Central memory CD8-positive, alpha-beta T cell (primary cell): ENCODE data around the gene PDE4D.

Experiments used
- ATAC-seq: fragments of 150-1000 bp; cut with Tn5 transposase; replicated peaks from 2 replicates; pipeline ENCODE4 v1.10.0; 2022; ENCODE audit warnings: mild to moderate bottlenecking, moderate FRiP score, moderate number of reproducible peaks; ENCODE audit not compliant: poor library complexity, severe bottlenecking; ENCODE audit errors: extremely low read depth
- DNase-seq, 2 donors: peaks; one replicate each; pipeline ENCODE4 v3.0.0; 2021; ENCODE audit warnings: low spot score in 2 of 2
- H3K27ac Mint-ChIP-seq: one replicate; pipeline ENCODE4 v1.8.0; 2022; ENCODE audit warnings: low read depth, mild to moderate bottlenecking, moderate library complexity, mixed read lengths
- H3K27me3 Mint-ChIP-seq: one replicate; pipeline ENCODE4 v1.8.0; 2022; ENCODE audit warnings: mixed read lengths
- H3K36me3 Mint-ChIP-seq: one replicate; pipeline ENCODE4 v1.8.0; 2022; ENCODE audit warnings: mild to moderate bottlenecking, moderate library complexity, mixed read lengths; ENCODE audit not compliant: insufficient read depth
- H3K4me1 Mint-ChIP-seq: one replicate; pipeline ENCODE4 v1.8.0; 2022; ENCODE audit warnings: mixed read lengths
- H3K4me3 Mint-ChIP-seq: one replicate; pipeline ENCODE4 v1.8.0; 2022; ENCODE audit warnings: mild to moderate bottlenecking, moderate library complexity, mixed read lengths
- H3K9me3 Mint-ChIP-seq: one replicate; pipeline ENCODE4 v1.8.0; 2022; ENCODE audit warnings: mixed read lengths

Gene PDE4D

DNA sequence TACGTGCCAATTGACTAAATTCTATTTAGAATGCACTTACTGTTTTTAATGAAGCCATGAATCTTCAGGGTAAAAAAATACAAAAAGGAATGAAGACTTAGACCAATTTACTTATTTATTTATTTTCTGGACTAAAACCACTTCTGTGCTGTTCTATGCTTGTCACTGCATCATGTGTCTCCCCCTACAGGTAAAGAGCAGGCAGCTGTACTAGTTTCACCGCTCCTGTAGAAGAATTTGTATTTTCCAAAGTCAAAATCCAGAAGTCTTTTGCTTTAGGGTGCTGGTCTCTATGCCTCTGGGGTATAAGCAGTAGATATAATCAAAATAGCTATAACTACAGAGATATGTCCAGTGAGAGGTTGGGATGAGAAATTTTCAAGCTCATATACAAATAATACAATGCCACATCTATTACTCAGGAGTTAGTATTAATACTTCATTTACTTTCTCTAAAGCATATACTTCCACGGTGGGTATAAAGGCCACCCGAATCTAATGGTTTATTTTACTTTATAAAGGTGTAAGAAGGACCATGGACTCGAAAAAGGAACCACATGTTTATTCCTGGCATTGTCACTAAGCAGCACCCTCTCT is 719.2 kb downstream of the PDE4D start:
- ATAC-seq (peak; percentile 68), DNase-seq (peak in 1 of 2 donors; percentile 20)
- H3K36me3 Mint-ChIP-seq, result no peaks in the 10 kb centered on the region
- no peaks in the 10 kb centered on the region for H3K4me1 Mint-ChIP-seq
- no peak overlapping the region for H3K4me3 Mint-ChIP-seq
- no peaks in the 10 kb centered on the region for H3K27me3 Mint-ChIP-seq
- H3K9me3 Mint-ChIP-seq, result no peaks in the 10 kb centered on the region
- no peak overlapping the region for H3K27ac Mint-ChIP-seq

DNA sequence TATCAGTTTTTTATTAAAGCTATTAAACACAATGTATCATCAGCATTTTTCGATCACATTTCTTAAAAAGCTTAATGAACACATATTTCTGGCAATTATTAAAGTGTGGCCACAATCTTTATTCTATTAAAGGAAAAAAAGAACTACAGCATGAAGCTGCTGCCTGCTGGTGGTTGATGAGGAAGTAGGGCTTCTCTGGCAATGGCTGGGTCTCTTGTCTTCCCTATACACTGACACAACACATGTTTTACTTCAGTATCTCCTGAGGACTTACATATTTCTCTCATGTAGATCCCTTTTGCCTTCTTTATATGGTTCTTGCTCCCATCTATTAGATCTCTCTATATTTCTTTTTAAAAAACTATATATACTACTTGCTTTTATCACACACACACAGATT is 719.9 kb downstream of the PDE4D start:
- Mint-ChIP-seq H3K4me3 (no peak overlapping the region), H3K27me3 (no peaks in the 10 kb centered on the region), H3K27ac (no peak overlapping the region), H3K36me3 (no peaks in the 10 kb centered on the region), H3K9me3 (no peaks in the 10 kb centered on the region), H3K4me1 (no peaks in the 10 kb centered on the region)
- no peak for ATAC-seq
- no peak for DNase-seq

DNA sequence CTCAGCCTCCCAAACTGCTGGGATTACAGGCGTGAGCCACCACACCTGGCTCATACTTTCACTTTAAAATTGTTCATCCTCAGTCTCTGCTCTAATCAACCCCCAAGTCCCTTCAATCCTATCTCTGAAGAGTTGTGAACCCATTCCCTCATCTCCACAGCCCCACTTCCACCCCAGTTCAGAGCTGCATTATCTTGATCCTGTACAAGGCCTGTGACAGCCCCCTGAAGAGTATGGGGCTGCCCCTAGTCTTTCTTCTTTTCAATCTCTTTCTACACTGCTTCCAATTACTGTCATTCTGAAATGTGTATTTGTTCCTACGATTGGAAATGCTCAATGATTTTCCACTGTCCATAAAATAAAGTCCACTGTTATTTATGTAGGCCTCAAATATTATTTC is 722.4 kb downstream of the PDE4D start:
- no peak overlapping the region for H3K4me3 Mint-ChIP-seq
- H3K36me3 Mint-ChIP-seq, result no peaks in the 10 kb centered on the region
- no peaks in the 10 kb centered on the region for H3K27me3 Mint-ChIP-seq
- DNase-seq (no peak), ATAC-seq (no peak)
- no peak overlapping the region for H3K27ac Mint-ChIP-seq
- no peaks in the 10 kb centered on the region for H3K4me1 Mint-ChIP-seq
- no peaks in the 10 kb centered on the region for H3K9me3 Mint-ChIP-seq

DNA sequence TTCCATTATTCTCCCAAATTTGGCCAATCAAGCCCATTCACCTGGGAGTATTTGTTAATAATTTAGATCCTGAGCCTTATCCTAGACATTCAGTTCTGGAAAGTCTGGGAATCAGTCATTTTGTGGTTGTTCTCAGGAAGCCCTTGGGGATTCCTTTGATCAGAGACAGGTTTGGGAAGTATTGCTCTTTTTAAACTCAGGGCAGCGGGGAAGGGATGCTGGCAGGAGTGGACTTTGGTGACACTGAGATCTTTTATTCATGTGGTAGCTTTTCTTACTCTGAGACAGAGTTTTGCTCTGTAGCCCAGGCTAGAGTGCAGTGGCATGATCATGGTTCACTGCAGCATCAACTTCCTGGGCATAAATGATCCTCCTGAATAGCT is 723.8 kb downstream of the PDE4D start:
- DNase-seq, result no peak
- Mint-ChIP-seq H3K4me1 (no peaks in the 10 kb centered on the region), H3K9me3 (no peaks in the 10 kb centered on the region), H3K36me3 (peaks cover 2% of the 10 kb centered on the region), H3K4me3 (no peak overlapping the region), H3K27me3 (no peaks in the 10 kb centered on the region), H3K27ac (no peak overlapping the region)
- ATAC-seq, result no peak

DNA sequence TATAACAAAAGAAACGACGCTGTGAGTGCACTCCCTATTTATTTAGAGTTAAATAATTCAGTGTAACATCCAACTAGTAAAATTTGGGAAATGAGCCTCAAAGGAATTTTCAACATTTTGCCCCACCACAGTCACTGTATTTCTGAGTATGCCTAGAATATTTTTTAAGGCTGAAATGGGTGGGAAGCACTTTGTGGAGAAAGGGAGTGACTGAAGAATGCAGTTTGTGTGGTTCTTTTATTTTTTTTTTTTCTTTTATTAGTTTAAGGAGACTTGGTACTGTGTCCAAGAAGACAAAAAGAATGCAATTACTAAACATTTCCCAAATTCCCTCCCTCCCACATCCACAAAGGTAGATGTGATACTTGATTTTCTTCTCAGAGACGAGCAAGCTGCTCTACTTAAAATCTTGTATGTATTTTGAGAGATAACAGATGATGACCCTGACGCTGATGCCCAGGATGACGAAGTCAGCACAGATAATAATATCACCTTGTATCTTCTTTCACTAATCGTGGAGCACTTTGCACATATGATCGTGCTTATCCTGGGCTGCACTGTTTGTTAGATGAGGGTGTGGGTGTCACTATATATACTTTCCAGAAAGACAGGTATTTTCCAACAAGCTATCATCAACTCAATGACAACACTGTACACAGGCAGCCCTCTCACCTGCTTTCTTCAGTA is 724.3 kb downstream of the PDE4D start:
- Mint-ChIP-seq H3K4me1 (no peaks in the 10 kb centered on the region), H3K4me3 (no peak overlapping the region), H3K27ac (no peak overlapping the region), H3K36me3 (peaks cover 2% of the 10 kb centered on the region), H3K9me3 (no peaks in the 10 kb centered on the region), H3K27me3 (no peaks in the 10 kb centered on the region)
- DNase-seq, result no peak
- no peak for ATAC-seq

DNA sequence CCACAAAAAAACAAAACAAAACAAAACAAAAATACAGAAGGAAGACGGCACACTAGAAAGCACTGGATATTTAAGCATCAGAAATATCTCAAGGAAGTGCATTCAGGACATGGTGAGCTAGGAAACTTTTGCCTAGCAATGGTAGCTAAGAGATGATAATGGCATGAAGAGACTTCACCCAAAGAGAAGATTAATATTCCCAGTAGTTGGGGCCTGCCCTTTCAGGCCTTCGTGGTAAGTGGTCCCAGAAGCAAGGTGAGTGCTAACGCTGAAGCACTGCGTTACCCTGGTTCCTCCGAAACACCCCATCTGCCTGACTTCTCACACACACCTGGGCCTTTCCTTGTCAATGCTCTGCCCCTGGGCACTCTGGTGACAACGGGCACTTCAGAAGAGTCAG is 725.5 kb downstream of the PDE4D start:
- DNase-seq (no peak), ATAC-seq (no peak)
- peak overlapping the region; percentile 71 for H3K27ac Mint-ChIP-seq
- H3K4me3 Mint-ChIP-seq, result no peak overlapping the region
- peaks cover 2% of the 10 kb centered on the region for H3K36me3 Mint-ChIP-seq
- H3K27me3 Mint-ChIP-seq, result no peaks in the 10 kb centered on the region
- H3K4me1 Mint-ChIP-seq, result no peaks in the 10 kb centered on the region
- H3K9me3 Mint-ChIP-seq, result no peaks in the 10 kb centered on the region

DNA sequence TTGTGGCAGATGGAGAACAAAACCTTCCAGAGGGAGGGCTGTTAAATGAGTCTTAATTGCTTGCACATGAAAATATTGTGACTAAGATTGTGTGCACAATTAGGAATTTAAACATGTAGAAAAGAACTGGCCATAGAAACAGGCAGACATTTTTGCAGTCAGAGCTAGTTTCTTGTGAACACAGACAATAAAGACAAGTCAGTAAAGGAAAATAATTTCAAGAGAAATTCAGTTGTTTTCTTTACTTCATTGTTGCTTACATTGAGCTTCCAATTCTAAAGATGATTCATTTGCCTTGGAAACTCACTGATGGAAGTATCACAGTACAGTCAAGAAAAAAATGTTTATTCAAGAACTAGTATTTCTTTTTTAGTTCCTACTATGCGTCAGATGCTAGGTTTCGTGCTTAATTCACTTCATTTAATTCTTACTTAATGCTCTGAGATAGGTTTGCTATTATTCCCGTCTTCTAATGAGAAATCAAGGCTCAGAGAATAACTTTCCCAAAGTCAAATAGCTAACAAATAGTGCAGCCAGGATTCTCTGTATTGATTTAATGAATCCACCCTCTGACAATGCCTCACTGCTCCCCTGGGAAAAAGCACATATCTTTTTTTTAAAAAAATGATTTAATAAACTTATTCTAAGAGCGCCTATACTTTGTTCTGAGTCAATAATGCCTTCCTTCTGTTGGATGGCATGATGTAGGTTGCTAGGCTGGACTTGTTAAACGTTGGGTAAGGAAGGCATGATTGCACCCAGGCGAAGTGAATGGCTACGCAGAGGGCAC is 729.3 kb downstream of the PDE4D start:
- no peaks in the 10 kb centered on the region for H3K9me3 Mint-ChIP-seq
- H3K36me3 Mint-ChIP-seq, result peaks cover 2% of the 10 kb centered on the region
- no peaks in the 10 kb centered on the region for H3K27me3 Mint-ChIP-seq
- ATAC-seq, result no peak
- no peak overlapping the region for H3K27ac Mint-ChIP-seq
- H3K4me3 Mint-ChIP-seq, result no peak overlapping the region
- no peaks in the 10 kb centered on the region for H3K4me1 Mint-ChIP-seq
- DNase-seq, result no peak

DNA sequence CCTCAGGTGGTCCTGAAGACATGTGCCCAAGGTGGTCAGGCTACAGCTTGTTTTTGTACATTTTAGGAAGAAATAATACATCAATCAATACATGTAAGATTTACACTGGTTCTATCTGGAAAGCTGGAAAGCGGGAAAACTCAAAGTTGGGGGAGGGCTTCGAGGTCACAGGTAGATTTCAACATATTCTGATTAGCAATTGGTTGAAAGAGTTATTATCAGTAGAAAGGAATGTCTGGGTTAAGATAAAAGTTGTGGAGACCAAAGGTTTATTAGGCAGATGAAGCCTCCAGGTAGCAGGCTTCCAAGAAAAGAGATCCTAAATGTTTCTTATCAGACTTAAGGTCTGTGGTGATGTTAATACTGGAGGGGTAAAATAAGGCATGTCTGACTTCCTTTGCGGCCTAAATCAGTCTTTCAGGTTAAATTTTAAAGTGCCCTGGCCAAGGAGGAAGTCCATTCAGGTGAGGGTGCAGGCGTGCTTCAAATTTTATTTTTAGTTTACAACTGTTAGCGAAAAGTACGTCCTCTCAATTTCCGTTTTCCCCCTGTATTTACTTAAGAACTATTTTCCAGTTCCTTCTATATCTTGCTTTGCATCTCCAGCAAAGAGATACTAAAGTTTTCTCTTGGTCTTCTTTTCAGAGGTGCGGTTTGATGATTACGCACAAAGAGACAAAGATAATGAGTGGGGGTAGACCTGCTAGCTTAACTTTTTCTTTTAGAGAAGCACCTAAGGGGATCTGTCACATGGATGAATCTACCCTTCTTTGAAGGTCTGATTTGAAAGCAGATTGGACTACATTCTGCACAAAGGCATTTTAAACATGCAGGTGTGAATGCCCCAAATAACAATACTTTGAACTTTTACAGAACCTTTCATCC is 732.1 kb downstream of the PDE4D start:
- no peak overlapping the region for H3K27ac Mint-ChIP-seq
- DNase-seq (no peak), ATAC-seq (no peak)
- no peaks in the 10 kb centered on the region for H3K9me3 Mint-ChIP-seq
- H3K4me1 Mint-ChIP-seq, result no peaks in the 10 kb centered on the region
- no peak overlapping the region for H3K4me3 Mint-ChIP-seq
- peaks cover 2% of the 10 kb centered on the region for H3K36me3 Mint-ChIP-seq
- no peaks in the 10 kb centered on the region for H3K27me3 Mint-ChIP-seq

DNA sequence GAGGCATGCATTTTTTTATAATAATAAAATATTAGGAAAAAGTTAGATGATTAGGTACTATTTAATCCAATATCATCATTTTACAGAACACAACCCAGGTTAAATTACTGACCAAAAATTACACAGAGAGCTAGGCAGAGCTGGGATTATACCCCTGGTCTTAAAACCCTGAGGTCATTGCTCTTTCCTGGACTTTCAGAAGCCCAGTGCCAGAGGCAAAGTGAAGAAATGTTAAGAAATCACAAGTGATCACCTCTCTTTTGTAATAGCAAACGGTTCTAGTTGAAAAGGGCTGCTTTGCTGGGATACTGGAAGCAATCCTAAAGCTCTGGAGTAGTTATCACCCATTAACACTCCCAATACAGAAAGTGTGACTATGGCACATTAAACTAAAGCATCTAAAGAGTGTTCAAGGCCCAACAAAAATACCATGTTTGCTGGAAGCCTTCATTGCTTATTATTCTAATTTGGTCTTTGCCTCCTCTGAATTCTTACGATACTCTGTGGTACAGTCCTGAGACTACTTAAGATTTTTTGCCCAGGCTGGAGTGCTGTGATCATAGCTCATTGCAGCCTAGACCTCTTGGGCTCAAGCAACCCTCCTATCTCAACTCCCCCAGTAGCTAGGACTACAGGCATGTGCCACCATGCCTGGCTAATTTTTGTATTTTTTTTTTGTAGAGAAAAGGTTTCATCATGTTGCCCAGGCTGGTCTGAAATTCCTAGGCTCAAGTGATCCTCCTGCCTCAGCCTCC is 734.7 kb downstream of the PDE4D start:
- Mint-ChIP-seq H3K4me3 (no peak overlapping the region), H3K36me3 (no peaks in the 10 kb centered on the region), H3K4me1 (no peaks in the 10 kb centered on the region), H3K9me3 (no peaks in the 10 kb centered on the region), H3K27me3 (no peaks in the 10 kb centered on the region), H3K27ac (no peak overlapping the region)
- ATAC-seq (no peak), DNase-seq (no peak)

DNA sequence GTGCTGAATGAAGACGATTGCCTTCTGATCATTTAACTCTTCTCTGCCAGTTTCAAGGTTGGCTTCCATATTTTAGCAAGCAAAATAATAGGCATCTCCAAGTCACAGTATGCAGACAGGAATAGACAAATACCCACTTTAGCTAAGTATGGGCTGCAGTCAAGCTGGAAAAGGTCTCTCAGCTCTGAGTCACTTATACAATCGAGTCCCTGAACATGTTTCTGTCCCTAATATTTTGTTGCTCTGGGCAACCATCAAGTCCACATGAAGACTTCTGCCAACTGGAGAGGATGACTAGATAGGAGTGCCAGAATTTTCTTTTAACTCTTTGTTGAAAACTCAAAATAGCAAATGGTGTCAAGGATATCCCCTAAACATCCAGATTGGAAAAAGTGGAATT is 735.4 kb downstream of the PDE4D start:
- no peak for ATAC-seq
- no peak for DNase-seq
- H3K4me1 Mint-ChIP-seq, result no peaks in the 10 kb centered on the region
- no peaks in the 10 kb centered on the region for H3K36me3 Mint-ChIP-seq
- H3K9me3 Mint-ChIP-seq, result no peaks in the 10 kb centered on the region
- H3K4me3 Mint-ChIP-seq, result no peak overlapping the region
- no peaks in the 10 kb centered on the region for H3K27me3 Mint-ChIP-seq
- H3K27ac Mint-ChIP-seq, result no peak overlapping the region

DNA sequence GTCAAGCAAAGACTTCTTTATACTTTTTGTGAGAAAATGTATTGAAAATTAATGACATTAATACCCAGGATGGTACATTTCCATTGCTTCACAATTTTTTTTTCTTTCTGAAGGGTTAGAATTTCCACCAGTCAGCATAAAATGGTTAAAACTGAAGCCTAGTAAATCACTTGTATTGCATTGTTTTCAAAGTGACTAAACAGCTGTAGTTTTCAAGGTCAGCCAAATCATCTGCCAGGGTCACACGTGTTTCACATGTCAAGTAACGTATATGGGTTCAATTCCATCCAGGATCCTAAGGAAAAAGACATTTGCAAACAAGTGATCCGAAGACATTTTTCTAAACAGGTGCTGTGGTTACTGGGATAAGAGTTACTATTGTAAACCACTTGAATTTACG is 736.5 kb downstream of the PDE4D start:
- H3K27me3 Mint-ChIP-seq, result no peaks in the 10 kb centered on the region
- H3K9me3 Mint-ChIP-seq, result no peaks in the 10 kb centered on the region
- no peak overlapping the region for H3K4me3 Mint-ChIP-seq
- ATAC-seq (no peak), DNase-seq (no peak)
- H3K36me3 Mint-ChIP-seq, result no peaks in the 10 kb centered on the region
- no peak overlapping the region for H3K27ac Mint-ChIP-seq
- peaks cover 6% of the 10 kb centered on the region for H3K4me1 Mint-ChIP-seq

DNA sequence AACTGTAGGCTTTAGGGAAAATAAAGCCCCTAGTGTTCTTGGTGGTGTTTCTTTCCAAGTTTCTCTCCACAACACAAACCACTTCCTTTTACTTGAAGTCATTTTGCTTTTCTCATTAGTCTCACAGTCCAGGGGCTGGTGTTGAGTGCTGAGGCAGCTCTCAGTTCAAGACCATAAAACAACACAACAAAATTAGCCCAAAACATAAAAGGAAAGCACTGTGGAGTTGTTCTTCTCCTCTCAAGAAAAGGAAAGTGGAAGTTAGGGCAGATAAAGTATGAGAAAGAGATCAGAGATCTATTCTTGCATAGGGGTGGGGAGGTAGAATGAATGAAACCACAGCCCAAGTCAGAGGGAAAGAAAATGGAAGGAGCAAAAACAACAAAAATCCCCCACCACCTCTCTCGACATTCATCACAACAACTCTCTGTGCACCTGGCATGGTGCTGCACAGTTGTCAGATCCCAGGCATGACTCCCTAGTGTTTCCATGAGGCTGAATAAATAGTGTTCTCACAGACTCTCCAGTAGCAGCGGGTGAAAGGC is 740.8 kb downstream of the PDE4D start:
- H3K4me1 Mint-ChIP-seq, result peaks cover 12% of the 10 kb centered on the region
- no peaks in the 10 kb centered on the region for H3K36me3 Mint-ChIP-seq
- no peak overlapping the region for H3K4me3 Mint-ChIP-seq
- H3K9me3 Mint-ChIP-seq, result no peaks in the 10 kb centered on the region
- no peaks in the 10 kb centered on the region for H3K27me3 Mint-ChIP-seq
- ATAC-seq (no peak), DNase-seq (no peak)
- no peak overlapping the region for H3K27ac Mint-ChIP-seq
